ENCODE results near the gene POLG2. TPM values are rescaled to one million over a fixed set of nuclear protein-coding genes. Genes with fewer than 3 reads are reported as not detected.

POLG2 gene
- total and polyA plus RNA-seq, 10 of the 15 experiments (the other 5 are each of a cell fraction or from before 2014, with no cell fraction given): 10.2 to 27.7 (median 22.2) TPM

DNA sequence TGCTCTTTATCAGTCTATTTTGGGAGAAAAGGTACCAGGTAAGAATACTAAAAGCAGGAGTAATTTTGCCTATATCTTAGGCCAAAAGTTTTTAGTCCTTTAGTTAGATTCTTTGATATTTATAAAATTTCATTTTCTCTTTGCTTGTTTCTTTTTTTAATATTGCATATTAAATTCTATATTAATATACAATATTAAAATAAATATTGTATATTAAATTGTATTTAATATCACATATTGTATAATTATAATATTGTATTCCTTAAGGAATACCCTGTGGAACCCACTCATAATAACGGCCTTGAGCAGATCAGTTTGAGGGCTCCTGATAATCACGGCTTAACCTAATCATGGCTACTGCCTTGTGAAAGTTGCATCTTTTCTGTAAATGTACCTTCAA, 11.8 kb upstream of the POLG2 start:
- Histone ChIP-seq H3K4me2 (ENCODE audit: control insufficient read depth, insufficient read depth) (peak overlapping the region; percentile 61), H3K36me3 (ENCODE audit: control insufficient read depth in 2 of 2, insufficient read depth in 2 of 2, low read length in 1 of 2) (peaks cover 0 to 17% of the 10 kb centered on the region in 2 experiments; a peak in 3 of 4 replicates), H2AFZ (ENCODE audit: control insufficient read depth, low read depth, low read length) (no peak overlapping the region), H3K79me2 (ENCODE audit: control insufficient read depth, insufficient read depth, low read length) (peaks cover 53% of the 10 kb centered on the region), H4K20me1 (ENCODE audit: control insufficient read depth, insufficient read depth) (peaks cover 6% of the 10 kb centered on the region), H3K27ac (ENCODE audit: control insufficient read depth, insufficient read depth) (no peak overlapping the region), H3K9me3 (replicated peaks; ENCODE audit: control insufficient read depth, insufficient read depth, low read length) (no peaks in the 10 kb centered on the region), H3K27me3 (replicated peaks in 1 of 2; ENCODE audit: control insufficient read depth in 2 of 2, insufficient read depth in 2 of 2, low read length in 1 of 2) (no peaks in the 10 kb centered on the region), H3K9ac (ENCODE audit: control insufficient read depth, insufficient read depth, low read length) (no peak overlapping the region), H3K4me3 (peak overlapping the region; percentile 100; the same call in 1 of the 2 replicates), H3K4me1 (ENCODE audit: control insufficient read depth, insufficient read depth, low read length) (no peaks in the 10 kb centered on the region)
- RAD21 ChIA-PET (ENCODE audit: unreplicated experiment): no interaction called here
- FAIRE-seq (no peak), ATAC-seq (no peak), DNase-seq (ENCODE audit: low read depth, low spot score) (no peak)
- in situ Hi-C loops (cut with MboI): loop anchor here (10.0 kb wide), 2 partner anchors 136 to 664 kb away; partner anchors contain the start of gene SMARCD2
- CTCF ChIA-PET: interaction anchor here (0.8 to 2.4 kb wide), 2 partner anchors 11 to 89 kb away, joined by 5 to 15 read pairs; partner anchors contain the start of gene POLG2
- BruUV-seq (replicated peaks): no TSS peak
- SMC1A ChIA-PET (ENCODE audit: uncharacterized antibody, unreplicated experiment): interaction anchor here (0.8 to 2.5 kb wide), 2 partner anchors 10 to 90 kb away, joined by 4 to 11 read pairs; no protein-coding TSS in a partner anchor
- TF ChIP-seq BACH1 (IDR thresholded peaks at IDR 0.05; ENCODE audit: borderline replicate concordance) (no peak), SIN3A (IDR thresholded peaks at IDR 0.05; ENCODE audit: low read depth, low read length) (no peak), IKZF1 (conservative IDR thresholded peaks at IDR 0.05) (no peak), FOXM1 (IDR thresholded peaks at IDR 0.05; ENCODE audit: low read depth, low read length) (no peak), ZNF24 (IDR thresholded peaks at IDR 0.05) (no peak), IKZF2 (IDR thresholded peaks at IDR 0.05) (no peak), PAX5 (IDR thresholded peaks at IDR 0.05; ENCODE audit: borderline replicate concordance, low read depth, low read length) (no peak), NR2F1 (conservative IDR thresholded peaks at IDR 0.05) (no peak)
- TF ChIP-seq, protein P1, sequence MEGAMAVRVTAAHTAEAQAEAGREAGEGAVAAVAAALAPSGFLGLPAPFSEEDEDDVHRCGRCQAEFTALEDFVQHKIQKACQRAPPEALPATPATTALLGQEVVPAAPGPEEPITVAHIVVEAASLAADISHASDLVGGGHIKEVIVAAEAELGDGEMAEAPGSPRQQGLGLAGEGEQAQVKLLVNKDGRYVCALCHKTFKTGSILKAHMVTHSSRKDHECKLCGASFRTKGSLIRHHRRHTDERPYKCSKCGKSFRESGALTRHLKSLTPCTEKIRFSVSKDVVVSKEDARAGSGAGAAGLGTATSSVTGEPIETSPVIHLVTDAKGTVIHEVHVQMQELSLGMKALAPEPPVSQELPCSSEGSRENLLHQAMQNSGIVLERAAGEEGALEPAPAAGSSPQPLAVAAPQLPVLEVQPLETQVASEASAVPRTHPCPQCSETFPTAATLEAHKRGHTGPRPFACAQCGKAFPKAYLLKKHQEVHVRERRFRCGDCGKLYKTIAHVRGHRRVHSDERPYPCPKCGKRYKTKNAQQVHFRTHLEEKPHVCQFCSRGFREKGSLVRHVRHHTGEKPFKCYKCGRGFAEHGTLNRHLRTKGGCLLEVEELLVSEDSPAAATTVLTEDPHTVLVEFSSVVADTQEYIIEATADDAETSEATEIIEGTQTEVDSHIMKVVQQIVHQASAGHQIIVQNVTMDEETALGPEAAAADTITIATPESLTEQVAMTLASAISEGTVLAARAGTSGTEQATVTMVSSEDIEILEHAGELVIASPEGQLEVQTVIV (IDR thresholded peaks at IDR 0.05; ENCODE audit: borderline replicate concordance, partially characterized antibody): no peak
- TF ChIP-seq, protein P2, sequence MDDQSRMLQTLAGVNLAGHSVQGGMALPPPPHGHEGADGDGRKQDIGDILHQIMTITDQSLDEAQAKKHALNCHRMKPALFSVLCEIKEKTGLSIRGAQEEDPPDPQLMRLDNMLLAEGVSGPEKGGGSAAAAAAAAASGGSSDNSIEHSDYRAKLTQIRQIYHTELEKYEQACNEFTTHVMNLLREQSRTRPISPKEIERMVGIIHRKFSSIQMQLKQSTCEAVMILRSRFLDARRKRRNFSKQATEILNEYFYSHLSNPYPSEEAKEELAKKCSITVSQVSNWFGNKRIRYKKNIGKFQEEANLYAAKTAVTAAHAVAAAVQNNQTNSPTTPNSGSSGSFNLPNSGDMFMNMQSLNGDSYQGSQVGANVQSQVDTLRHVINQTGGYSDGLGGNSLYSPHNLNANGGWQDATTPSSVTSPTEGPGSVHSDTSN (IDR thresholded peaks at IDR 0.05; ENCODE audit: insufficient replicate concordance, low read depth, low read length): no peak
- TF ChIP-seq, protein P3, sequence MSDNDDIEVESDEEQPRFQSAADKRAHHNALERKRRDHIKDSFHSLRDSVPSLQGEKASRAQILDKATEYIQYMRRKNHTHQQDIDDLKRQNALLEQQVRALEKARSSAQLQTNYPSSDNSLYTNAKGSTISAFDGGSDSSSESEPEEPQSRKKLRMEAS (IDR thresholded peaks at IDR 0.05; ENCODE audit: low read depth, low read length): no peak
- intact Hi-C loops (cut with micrococcal nuclease; ENCODE audit: unreplicated experiment): no loop called here
- 100% methylated on average over 2 of the region's 2 CpGs for WGBS (ENCODE audit: insufficient coverage, insufficient replicate concordance, low lambda C conversion rate, missing lambda C conversion rate)
- POLR2A ChIA-PET: no interaction called here

Measured in GM12878 (cell line).